Esophagus mucosa (tissue), 1 donor: ENCODE results near the gene MSMP. TPM values are rescaled to one million over a fixed set of nuclear protein-coding genes. Genes with fewer than 3 reads are reported as not detected.

Experiments used
- ATAC-seq: fragments of 200-7000 bp; cut with Tn5 transposase; one replicate; pipeline ENCODE4 v1.9.1; 2020
- total RNA-seq: library from RNA; stranded (reverse); gene quantifications from one replicate; pipeline ENCODE4 v1.2.4, GENCODE V29; 2023
- donor health status: DM: yes; HTN: yes; CAD: no.

Gene MSMP
- total RNA-seq, 1 donor from 2014 or later, result not detected

DNA sequence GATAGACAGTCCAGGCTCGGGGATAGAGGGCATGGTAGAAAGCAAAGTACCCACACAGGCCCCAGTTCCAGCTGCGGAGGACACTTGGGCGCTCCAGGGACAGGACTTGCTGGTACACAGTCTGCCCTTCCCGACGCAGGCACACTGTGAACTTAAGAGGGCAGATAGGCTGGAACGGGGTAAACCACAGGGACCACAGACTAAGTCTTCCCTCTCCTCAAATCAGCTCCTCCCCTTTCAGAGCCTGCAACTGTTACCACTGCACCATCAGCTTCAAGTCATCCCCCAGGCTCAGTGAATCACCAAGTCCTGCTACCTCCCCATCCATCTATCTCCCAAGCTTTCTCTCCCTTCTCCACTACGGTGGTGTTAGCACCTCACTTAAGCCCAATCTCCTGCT is 12.3 kb downstream of the MSMP start:
- no peak for ATAC-seq

DNA sequence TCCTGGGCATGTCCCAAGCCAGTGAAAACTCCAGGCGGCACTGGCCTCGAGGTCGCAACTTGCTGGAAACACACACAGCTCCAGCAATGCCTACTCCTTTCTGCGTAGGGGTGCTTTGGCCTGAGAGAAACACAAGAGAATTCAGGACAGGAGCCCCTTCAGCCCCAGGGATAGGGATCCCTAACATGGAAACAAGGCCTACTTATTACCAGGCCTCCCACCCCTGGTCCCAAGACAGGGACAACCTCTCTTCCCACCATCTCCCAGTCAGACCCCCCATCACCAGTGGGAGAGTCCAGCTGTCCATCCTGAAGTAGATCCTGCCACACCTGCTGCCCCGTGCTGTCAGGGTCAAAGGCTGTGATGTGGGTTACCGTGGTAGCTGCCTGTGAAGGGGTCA is 13.8 kb downstream of the MSMP start:
- no peak for ATAC-seq

DNA sequence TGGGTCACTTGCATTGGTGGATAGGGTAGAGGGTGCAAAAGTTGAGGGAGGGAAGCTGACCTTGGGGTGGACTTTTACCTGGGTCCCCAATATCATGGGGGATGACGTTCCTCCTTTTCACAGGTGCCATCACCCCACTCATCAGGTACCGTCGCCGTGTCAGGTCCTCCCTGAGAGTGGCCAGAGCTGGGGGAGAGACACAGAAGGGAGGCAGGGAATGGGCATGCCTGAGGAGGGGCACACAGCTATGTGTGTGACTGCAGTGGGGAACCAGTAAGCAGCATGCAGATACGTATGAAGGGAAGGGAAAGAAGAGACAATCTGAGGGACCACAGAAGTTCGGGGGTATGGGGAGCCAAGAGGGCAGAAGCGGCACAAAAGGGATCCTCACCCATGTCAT is 15.2 kb downstream of the MSMP start:
- ATAC-seq, result no peak

DNA sequence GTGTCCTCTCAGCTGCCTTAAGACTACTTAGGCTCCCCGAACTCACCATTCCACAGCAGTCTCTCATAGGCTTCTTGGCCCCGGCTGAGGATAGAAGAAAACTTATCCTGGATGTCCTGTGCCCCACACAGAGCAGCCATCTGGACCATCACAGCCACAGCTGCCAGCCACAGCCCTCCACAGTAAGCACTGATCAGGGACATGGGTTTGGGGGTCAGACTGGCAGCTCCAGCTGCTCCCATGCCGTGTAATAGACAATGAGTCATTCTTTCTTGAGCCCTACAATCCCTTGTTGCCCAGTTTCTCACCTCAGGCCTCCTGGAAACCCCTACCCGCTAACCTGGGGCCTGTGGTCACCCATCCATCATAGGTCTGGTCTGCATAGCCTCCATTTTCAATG is 15.9 kb downstream of the MSMP start:
- no peak for ATAC-seq

DNA sequence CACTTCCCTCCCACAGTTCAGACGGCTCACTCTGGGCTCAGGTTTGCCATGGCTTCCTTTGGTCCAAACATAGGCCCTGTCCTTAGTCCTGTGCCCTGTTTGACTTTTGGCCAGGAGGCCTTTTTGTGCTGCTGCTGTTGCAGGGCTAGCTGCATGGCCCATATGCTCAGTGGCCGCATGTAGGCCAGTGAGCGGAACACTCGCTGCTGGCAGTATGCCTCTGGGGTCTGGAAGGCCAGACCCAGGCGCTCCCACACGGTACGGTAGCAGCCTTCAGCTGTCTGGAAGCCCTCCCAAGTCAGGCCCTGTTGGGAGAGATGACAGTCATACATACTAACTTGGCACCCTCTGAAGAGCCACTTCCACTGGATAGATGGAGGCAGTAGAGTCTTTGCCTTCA is 16.9 kb downstream of the MSMP start:
- ATAC-seq, result no peak

DNA sequence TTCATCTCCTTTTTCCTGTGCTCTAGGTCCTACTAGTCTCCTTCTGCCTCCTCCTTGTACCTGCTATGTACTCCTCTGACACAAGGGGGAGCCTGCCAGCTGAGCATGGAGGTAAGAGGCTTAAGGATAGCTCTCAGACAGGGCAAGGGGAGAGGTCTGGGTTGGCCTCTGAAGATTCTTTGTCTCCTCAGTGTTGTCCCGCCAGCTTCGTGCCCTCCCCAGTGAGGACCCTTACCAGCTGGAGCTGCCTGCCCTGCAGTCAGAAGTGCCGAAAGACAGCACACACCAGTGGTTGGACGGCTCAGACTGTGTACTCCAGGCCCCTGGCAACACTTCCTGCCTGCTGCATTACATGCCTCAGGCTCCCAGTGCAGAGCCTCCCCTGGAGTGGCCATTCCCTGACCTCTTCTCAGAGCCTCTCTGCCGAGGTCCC is 17.9 kb downstream of the MSMP start:
- peak; percentile 25 for ATAC-seq

DNA sequence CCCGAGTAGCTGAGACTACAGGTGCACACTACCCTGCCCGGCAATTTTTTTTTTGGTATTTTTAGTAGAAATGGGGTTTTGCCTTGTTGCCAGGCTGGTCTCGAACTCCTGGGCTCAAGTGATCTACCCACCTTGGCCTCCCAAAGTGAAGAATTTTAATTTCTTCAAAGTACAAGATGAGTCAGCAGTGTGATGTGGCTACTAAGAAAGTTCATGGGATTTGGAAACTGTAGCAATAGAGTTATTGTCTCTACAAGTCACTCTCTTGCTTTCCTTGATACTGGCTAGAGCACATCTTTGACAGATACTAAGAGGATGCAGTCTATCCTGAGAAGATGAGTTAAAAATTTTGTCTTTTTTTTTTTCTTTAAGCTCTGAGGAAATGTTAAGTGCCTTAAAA is 20.0 kb downstream of the MSMP start:
- no peak for ATAC-seq

DNA sequence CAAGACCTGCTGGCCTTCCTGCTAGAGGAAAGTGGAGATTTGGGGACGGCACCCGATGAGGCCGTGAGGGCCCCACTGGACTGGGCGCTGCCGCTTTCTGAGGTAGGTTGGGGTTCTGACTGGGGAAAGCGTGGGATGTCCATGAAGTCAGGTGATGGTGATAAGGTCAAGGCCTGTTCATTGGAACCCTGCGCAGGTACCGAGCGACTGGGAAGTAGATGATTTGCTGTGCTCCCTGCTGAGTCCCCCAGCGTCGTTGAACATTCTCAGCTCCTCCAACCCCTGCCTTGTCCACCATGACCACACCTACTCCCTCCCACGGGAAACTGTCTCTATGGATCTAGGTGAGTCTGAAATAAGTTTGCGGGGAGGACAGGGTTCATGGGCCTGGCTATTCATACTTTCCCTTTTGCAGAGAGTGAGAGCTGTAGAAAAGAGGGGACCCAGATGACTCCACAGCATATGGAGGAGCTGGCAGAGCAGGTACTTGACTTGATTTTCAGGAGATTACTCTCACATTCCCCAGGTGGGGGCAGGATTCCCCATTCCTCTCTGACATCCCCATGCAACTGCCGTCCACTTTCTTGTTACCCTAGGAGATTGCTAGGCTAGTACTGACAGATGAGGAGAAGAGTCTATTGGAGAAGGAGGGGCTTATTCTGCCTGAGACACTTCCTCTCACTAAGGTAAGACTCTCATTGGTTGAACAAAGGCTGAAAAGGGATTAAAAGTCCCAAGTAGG is 21.1 kb downstream of the MSMP start:
- ATAC-seq, result peak; percentile 18

DNA sequence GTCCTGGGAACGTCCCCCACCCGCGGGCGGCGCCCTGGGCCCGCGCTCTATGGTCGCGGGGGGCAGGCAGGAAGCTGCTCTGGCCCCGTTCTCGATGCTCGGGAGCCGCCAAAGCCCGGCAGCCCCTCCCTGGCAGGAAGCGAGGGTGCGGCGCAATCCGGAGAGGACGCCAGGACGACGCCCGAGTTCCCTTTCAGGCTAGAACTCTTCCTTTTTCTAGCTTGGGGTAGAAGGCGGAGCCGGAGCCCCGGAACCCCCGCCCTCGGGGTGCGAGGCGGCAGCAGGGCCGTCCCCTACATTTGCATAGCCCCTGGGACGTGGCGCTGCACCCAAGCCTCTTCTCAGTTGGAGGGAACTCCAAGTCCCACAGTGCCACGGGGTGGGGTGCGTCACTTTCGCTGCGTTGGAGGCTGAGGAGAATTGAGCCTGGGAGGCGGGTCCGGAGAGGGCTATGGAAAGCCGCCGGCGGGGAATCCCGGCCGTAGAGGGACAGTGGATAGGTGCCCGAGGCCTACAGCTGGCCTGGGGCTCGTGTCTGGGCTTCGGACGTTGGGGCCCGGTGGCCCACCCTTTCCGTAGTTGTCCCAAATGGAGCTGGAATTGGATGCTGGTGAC is 21.8 kb downstream of the MSMP start, which contains the start of the genes CREB3 and TLN1:
Gene CREB3, plus strand, starts transcription at position 482 of the 615 bp plus-strand sequence. Its CDS starts 107 bp downstream, at position 589.
Gene TLN1, minus strand, starts transcription at position 11 of the 615 bp plus-strand sequence. CDS start 6,501 bp downstream, outside the sequence.
- peak; percentile 92 for ATAC-seq

DNA sequence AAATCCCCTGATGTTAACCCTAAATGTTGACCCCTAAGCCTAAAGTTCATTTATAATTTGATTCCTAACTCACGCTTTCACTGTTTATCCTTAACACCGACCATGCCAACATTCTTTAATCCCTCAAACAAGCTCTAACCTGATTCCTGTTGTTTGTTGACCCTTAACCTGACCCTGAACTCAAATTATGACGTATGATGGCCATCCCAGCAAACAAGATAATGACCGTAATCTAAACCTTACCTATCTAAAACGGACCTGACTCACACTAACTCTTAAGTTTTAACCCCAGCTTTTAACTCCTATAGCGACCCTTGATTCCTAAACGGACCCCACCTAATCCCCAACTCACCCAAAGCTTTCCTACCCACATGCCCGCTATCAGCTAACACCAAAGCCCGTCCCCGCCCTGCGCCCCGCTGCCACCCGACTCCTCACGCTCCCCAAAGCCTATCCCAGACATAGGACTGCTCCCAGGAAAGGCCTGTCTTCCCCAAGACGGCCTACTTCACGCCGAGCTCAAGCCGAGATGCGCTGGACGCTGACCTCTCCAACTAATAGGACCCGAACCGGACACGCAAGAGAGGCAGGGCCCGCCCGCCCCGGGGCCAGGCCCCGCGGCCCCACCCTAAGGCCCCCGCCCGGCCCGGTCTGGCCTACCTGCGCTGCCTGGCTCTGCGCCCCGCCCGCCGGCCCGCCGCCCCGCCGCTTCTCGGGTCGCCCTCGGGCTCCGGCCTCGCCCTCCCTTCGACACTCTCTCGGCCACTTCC is 22.5 kb downstream of the MSMP start:
- peak; percentile 0 for ATAC-seq

DNA sequence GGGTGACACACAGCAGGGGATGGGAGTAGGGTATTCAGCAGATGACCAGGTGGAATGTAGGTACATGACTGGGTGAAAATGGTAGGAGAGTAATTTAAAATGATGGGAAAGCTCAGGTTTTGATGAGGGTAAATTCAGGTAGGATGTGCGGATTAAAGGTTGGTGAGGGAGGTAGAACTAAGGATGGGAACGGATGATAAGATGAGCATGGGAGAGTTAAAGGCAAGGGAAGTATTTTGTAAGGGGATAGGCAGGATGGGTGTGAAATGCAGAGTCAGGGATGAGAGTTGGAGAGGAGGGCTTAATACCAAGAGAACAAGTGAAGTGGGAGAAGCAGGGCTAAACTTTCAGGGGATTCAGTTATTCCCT is 23.6 kb downstream of the MSMP start:
- no peak for ATAC-seq

DNA sequence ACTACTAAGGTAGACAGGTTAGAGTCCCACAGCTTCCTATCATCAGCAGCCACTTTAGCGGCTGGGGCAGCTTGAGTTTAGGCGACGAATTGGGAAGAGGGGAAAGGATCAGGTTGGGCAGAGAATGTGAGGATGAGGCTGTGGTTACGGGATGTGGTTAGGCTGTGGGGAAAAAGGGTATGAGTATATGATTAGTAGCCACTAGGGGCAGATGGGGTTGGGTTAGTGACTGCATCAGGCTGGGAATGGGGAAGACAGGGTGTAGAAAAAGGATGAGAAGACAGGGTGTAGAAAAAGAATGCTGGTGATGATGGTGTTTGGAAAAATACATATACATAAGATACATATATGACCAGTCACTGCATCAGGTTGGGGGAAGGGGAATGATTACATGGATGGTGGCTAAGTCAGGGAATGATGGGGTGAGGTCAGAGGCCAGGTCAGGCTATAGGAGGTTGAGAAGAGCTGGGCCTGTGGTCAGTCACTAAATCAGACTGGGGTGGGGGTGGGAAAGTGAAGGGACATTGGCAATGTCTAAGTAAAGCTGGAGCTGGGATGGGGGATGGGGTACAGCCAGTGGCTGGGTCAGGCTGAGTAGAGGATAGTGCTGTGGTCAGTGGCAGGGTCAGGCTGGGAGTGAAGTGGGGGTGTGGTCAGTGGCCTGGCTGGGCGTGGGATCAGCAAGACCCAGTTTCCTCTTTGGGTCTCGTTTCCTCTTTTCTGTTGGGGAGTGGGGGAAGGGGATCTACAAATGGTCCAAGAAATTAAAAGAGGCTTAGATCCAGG is 24.2 kb downstream of the MSMP start:
- no peak for ATAC-seq

DNA sequence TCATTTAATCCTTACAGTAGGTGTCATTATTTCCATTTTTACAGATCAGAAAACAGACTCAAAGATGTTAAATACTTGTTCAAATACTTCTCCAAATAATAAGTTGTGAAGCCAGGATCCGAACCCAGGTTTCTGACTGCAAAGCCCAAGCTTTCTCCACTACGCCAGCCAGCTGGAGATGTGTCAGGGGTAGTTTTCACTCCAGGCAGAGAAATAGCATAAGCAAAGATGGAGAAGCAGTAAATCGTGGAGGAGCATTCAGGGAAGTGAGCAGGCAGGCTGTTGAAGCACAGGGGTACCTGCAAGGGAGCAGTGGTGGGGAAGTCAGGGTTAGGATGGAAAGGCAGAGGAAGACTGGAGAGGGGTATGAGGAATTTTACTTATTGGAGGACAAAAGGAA is 25.0 kb downstream of the MSMP start:
- no peak for ATAC-seq

DNA sequence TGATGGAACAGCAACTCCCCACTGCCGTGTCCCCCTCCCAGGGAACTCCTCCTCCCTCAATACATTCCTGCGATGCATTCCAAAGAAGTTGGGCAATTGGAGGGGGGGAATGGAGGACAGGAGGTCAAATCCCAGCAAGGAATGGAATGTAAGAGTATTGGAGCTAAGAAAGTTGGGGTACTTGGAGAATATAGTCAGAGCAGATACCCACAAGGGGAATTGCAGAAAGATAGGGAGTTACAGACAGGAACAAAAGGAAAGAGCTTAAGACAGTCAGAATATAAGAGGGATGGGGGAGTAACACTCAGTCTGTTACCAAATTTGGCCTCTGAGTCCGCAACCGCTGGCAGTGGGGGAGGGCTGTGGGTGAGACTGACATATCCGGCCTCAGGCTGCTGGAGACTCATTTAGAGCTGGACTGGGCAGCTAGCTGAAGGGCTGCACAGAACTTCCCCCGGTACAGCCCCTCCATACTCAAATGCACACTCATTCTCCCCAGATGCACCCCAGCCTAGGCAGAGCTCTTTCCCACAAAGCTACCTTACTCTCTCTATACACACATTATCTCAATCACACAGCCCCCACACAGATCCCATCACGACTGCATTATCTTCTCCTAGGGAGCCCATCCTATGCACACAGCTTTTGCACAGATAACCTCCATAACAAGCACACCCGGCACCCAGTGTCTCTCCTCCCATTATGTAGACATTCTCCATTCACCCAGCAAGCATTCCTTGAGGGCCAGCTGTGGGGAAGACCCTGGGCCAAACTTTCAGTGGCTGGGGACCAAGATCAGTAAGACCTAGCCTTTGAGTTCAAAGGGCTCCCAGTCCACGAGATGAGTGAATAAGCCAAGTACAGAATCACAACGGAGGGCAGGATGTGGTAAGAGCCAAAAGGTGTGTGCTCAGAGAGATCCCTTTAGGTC is 25.8 kb downstream of the MSMP start:
- no peak for ATAC-seq

DNA sequence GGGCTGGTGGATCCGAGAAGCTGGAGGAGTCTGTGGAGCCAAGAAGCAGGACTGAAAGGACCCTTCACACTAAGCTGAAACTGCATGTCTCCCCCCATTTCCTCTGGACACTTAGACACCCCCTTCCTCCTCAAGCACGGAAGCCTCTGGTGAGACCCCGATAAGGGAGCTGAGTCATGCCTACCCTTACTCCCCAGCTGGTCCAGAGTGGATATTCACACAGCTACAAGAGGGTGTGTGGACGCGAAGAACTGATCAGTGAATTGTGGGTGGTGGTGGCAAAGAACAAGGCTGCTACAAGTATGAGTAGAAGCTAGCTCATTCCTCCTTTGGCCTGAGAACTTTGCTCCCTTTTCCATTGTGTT is 26.4 kb downstream of the MSMP start:
- no peak for ATAC-seq

DNA sequence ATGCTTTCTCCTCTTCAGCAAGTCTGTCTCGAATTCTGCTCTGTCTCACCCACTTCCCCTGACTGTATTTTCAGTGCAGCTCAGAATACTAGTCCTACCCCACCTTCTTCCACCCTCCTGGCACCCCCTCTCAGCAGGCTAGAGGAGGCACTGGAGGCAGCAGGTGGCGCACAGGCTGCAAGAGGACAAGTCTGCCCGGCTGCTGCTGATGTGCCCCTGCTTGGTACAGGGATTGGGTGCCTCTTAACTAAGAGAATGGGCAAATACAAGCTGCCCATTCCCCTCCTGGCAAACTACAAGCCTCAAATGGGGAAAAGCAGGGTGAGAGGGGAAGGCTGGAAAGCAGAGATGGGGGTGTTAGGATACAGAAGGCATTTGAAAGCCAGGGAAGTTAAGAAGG is 27.1 kb downstream of the MSMP start:
- no peak for ATAC-seq

DNA sequence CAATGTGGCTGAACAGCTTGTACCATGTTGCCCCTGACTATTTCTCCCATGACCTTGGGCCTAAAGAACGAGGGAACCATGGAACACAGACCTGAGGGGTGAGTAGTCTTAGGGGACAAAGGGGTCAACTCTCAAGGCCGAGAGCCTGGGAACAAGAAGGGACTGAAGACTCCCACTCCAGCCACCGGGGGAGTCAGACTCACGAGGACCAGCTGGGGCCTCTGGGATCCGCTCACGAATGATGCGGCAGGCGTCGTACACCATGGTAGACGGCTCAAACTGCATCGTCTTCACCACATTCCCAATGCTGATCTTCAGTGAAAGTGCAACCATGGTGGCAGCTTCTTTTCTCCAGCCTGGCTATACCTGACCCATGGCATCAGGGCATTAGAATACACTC is 28.7 kb downstream of the MSMP start:
- ATAC-seq, result no peak

DNA sequence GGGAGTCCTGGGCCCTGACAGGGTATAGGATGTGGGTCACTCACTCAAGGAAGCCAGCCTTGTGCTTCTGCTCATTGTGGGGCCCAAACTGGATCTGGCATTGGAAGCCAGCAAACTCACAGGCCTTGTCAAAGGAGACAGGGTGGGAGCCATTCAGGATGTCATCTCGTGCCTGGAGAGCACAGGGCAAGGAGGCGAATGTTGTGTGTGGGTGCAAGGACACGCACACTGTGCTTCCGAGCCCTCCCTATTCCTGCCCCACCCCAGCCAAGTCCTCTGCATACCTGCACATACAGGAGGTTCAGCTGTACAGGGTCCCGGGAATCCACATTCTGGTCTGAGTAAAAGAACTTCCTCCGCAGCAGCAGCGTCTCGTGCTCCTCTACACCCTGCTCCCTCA is 30.2 kb downstream of the MSMP start:
- no peak for ATAC-seq

DNA sequence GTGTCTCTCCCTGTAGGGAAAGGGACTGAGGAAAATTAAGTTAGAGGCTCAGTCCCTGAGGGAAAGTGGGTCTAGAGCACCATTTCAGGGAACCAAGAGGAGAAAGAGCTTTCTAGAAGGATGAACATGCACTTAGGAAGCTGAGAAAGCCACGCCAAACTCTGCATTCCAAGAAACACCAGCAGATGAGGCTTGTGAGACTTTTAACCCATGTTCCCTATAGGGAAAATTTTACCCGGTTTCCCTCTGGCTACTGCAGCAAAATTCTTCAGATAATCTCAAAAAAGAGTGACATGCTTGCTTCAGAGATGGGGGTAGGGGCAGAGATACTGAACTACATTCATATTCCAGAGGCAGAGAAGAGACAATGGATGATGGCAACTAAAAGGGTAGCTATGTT is 30.6 kb downstream of the MSMP start:
- ATAC-seq, result no peak

DNA sequence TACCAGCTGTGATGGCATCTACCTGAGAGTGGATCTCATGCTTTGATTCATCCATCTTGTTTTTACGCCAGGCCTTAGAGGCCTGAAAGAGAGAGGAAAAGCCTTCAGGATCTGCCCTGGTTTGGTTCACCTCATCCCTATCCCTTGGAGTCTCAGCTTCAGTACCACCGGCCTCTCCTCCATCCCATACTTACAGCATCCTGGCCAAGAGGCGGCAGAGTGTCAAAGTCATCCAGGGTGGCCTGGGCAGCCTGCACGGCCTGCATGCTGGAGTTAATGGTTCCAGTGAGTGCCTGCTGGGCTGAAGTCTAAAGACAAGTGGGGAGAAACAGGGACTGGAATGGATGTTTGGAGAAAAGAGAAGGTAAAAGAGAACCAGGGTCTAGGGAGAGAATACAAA is 34.5 kb downstream of the MSMP start:
- no peak for ATAC-seq

DNA sequence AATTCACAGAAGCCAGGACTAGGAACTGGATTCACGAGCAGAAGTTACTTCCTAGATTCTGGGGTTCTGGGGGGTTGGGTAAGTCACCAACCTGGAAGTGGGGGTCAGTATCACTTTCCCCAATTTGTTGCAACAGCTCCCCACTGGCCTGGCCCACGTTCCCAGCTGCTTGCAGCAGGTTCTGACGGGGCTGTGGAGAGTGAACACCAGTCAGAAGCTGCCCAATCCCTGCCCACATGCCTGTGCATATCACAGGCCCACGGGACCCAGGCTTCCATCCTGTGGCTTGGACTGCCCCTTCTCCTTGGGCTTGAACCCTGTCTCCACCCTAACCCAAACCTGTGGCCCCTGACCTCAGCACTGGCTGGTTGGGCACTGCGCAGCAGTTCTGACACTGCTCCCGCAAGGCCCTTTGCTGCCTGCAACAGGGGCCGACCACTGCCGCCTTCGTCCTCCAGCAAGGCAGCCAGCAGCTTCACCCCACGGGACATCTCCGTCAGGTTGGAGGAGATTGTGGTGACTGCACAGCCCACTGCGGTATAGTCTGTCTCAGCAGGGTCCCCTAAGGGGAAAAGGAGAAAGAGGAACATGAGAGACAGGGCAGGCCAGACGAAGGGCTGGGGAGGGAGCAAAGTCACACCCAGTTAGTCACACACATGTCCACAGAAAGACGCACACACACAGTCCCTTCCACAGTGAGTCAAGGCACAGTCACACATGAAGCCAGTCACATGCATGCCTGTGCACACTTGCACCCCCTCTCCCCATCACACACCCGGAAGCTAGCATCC is 35.2 kb downstream of the MSMP start:
- ATAC-seq, result peak; percentile 93
